Activated naive CD4-positive, alpha-beta T cell treated with Interleukin-2 at 50 U/mL for 16 hours (primary cell): Measurements from ENCODE around the gene COL18A1.
A peak's percentile ranks its signal among the peaks of the same experiment; 100 is the strongest.

Experiments used
- DNase-seq: peaks from one replicate; pipeline ENCODE4 v3.0.0-alpha.2; 2020

The COL18A1 gene

GRCh38 chr21:45481977-45482898 is 77.3 kb downstream of the COL18A1 start:
- DNase-seq = no peak

GRCh38 chr21:45482899-45483821 is 78.2 kb downstream of the COL18A1 start:
- peak; percentile 39 for DNase-seq

- DNase-seq = no peak
Observed at GRCh38 chr21:45484318-45484717, 79.4 kb downstream of the COL18A1 start.

GRCh38 chr21:45485686-45486442 is 80.9 kb downstream of the COL18A1 start:
- no peak for DNase-seq

GRCh38 chr21:45486443-45487160 is 81.6 kb downstream of the COL18A1 start:
- DNase-seq = no peak

GRCh38 chr21:45487161-45487806 is 82.3 kb downstream of the COL18A1 start:
- DNase-seq = no peak

GRCh38 chr21:45487891-45488600 is 83.1 kb downstream of the COL18A1 start:
- DNase-seq = no peak

GRCh38 chr21:45488931-45489721 is 84.2 kb downstream of the COL18A1 start:
- DNase-seq = no peak

GRCh38 chr21:45489722-45489982 is 84.7 kb downstream of the COL18A1 start:
- no peak for DNase-seq

- no peak for DNase-seq
Observed at GRCh38 chr21:45490049-45490731, 85.2 kb downstream of the COL18A1 start.

- no peak for DNase-seq
Observed at GRCh38 chr21:45491056-45491455, 86.1 kb downstream of the COL18A1 start.

- no peak for DNase-seq
Observed at GRCh38 chr21:45491623-45492022, 86.7 kb downstream of the COL18A1 start.

GRCh38 chr21:45492765-45493164 is 87.8 kb downstream of the COL18A1 start:
- no peak for DNase-seq

- no peak for DNase-seq
Observed at GRCh38 chr21:45493401-45494001, 88.5 kb downstream of the COL18A1 start.

- DNase-seq = no peak
Observed at GRCh38 chr21:45494135-45494850, 89.3 kb downstream of the COL18A1 start.

GRCh38 chr21:45494851-45495680 is 90.1 kb downstream of the COL18A1 start:
- no peak for DNase-seq

- no peak for DNase-seq
Observed at GRCh38 chr21:45496151-45496967, 91.4 kb downstream of the COL18A1 start.
